GM12878 (cell line): ENCODE results near the gene POU2F3. TPM values are rescaled to one million over a fixed set of nuclear protein-coding genes. Genes with fewer than 3 reads are reported as not detected.

Source experiments
- ATAC-seq: fragments of 200-7000 bp; cut with Tn5 transposase; 3 replicates; pipeline ENCODE4 v1.9.1; 2020; ENCODE audit warnings: mild to moderate bottlenecking, moderate library complexity
- BruUV-seq: library from RNA; stranded (reverse); fragments of 400-500 nt; replicated peaks from 2 replicates; lab custom pipeline; 2021; lab: Mats Ljungman, UMichigan
- CTCF ChIA-PET: fragments of 300-600 bp; sonication (Branson Sonifier 250); formaldehyde crosslinking; extraction: SDS; loops from one replicate; lab custom pipeline; 2021; ENCODE audit warnings: inconsistent platforms; lab: Yijun Ruan, JAX
- POLR2A ChIA-PET: fragments of 350-600 bp; formaldehyde crosslinking; extraction: SDS; loops from one replicate; lab custom pipeline; 2021; ENCODE audit warnings: inconsistent platforms; lab: Charles Lee
- RAD21 ChIA-PET: fragments of 300-600 bp; sonication (Branson Sonifier 250); formaldehyde crosslinking; loops from one replicate; lab custom pipeline; 2023; ENCODE audit warnings: antibody characterized with exemption; ENCODE audit not compliant: unreplicated experiment; lab: Charles Lee
- SMC1A ChIA-PET: fragments of 300-600 bp; sonication (Branson Sonifier 250); formaldehyde crosslinking; loops from one replicate; lab custom pipeline; 2023; ENCODE audit not compliant: unreplicated experiment, uncharacterized antibody; lab: Charles Lee
- DNase-seq: peaks from one replicate; pipeline ENCODE4 v3.0.0-alpha.2; 2011; ENCODE audit warnings: low read depth, low spot score
- FAIRE-seq: peaks from 3 replicates; lab custom pipeline; 2011; peaks lifted over from hg19 to GRCh38; lab: Jason Lieb, UNC
- H2AFZ ChIP-seq: 2 replicates; pipeline ENCODE4 v1.6.0; 2011; ENCODE audit warnings: low read depth, low read length, control low read depth; ENCODE audit not compliant: control insufficient read depth
- H3K27ac ChIP-seq: 2 replicates; pipeline ENCODE4 v1.5.1; 2011; ENCODE audit warnings: control low read depth; ENCODE audit not compliant: control insufficient read depth, insufficient read depth
- H3K27me3 ChIP-seq, 2 experiments: replicated peaks in 1 of 2; 2 replicates each; pipeline versions ENCODE4 v1.6.0 to v1.6.1; 2011; ENCODE audit warnings: low read length in 1 of 2; ENCODE audit not compliant: control insufficient read depth in 2 of 2, insufficient read depth in 2 of 2
- H3K36me3 ChIP-seq, 2 experiments: 2 replicates each; pipeline ENCODE4 v1.5.1; 2011; ENCODE audit warnings: low read length in 1 of 2; ENCODE audit not compliant: control insufficient read depth in 2 of 2, insufficient read depth in 2 of 2
- H3K4me1 ChIP-seq: 2 replicates; pipeline ENCODE4 v1.6.1; 2011; ENCODE audit warnings: mild to moderate bottlenecking, low read length, moderate library complexity, mixed read lengths; ENCODE audit not compliant: control insufficient read depth, insufficient read depth
- H3K4me2 ChIP-seq: 2 replicates; pipeline ENCODE4 v1.6.0; 2011; ENCODE audit warnings: control low read depth; ENCODE audit not compliant: control insufficient read depth, insufficient read depth
- H3K4me3 ChIP-seq: fragments of 200-600 bp; sonication (generic); 2 replicates; pipeline ENCODE4 v1.5.1; 2016
- H3K79me2 ChIP-seq: 2 replicates; pipeline ENCODE4 v1.6.0; 2011; ENCODE audit warnings: low read length; ENCODE audit not compliant: control insufficient read depth, insufficient read depth
- H3K9ac ChIP-seq: 2 replicates; pipeline ENCODE4 v1.8.0; 2011; ENCODE audit warnings: low read length, control low read depth, mixed read lengths; ENCODE audit not compliant: control insufficient read depth, insufficient read depth
- H3K9me3 ChIP-seq: replicated peaks from 3 replicates; pipeline ENCODE4 v1.5.1; 2011; ENCODE audit warnings: mild to moderate bottlenecking, low read length; ENCODE audit not compliant: control insufficient read depth, insufficient read depth
- H4K20me1 ChIP-seq: 2 replicates; pipeline ENCODE4 v1.6.0; 2011; ENCODE audit not compliant: control insufficient read depth, insufficient read depth
- BHLHE40 ChIP-seq, 2 experiments: fragments of 450-650 bp in 1 of 2; IDR thresholded peaks; 2 replicates each; pipeline ENCODE4 v1.6.1; 2011 to 2017; ENCODE audit warnings: low read depth in 2 of 2, borderline replicate concordance in 1 of 2, improper control_type of control experiment in 1 of 2, low read length in 1 of 2, mild to moderate bottlenecking in 1 of 2
- ETV6 ChIP-seq, 2 experiments: fragments of 450-650 bp in 1 of 2; IDR thresholded peaks in 1 of 2; conservative IDR thresholded peaks in 1 of 2; 2 replicates each; pipeline ENCODE4 v1.6.1; 2014; ENCODE audit warnings: antibody characterized with exemption in 1 of 2, borderline replicate concordance in 1 of 2, low read depth in 1 of 2, mild to moderate bottlenecking in 1 of 2, moderate library complexity in 1 of 2
- FOXM1 ChIP-seq: IDR thresholded peaks from 2 replicates; pipeline ENCODE4 v1.6.1; 2012; ENCODE audit warnings: low read depth, mild to moderate bottlenecking, inconsistent platforms, low read length, moderate library complexity
- HCFC1 ChIP-seq: fragments of 150-350 bp; IDR thresholded peaks from 2 replicates; pipeline ENCODE4 v1.6.1; 2014; ENCODE audit warnings: low read length
- KDM1A ChIP-seq: fragments of 200-600 bp; sonication (generic); IDR thresholded peaks from 2 replicates; pipeline ENCODE4 v1.6.1; 2016; ENCODE audit warnings: borderline replicate concordance
- LARP7 ChIP-seq: fragments of 450-650 bp; IDR thresholded peaks from 2 replicates; pipeline ENCODE4 v1.6.1; 2017; ENCODE audit warnings: mild to moderate bottlenecking
- NFXL1 ChIP-seq: fragments of 450-650 bp; IDR thresholded peaks from 2 replicates; pipeline ENCODE4 v1.6.1; 2017; ENCODE audit warnings: antibody characterized with exemption, mild to moderate bottlenecking, borderline replicate concordance
- PAX5 ChIP-seq: IDR thresholded peaks from 2 replicates; pipeline ENCODE4 v1.6.1; 2011; ENCODE audit warnings: low read depth, low read length, borderline replicate concordance
- RFX5 ChIP-seq: IDR thresholded peaks from 2 replicates; pipeline ENCODE4 v1.6.1; 2011; ENCODE audit warnings: low read depth, low read length, improper control_type of control experiment
- STAT1 ChIP-seq: fragments of 450-650 bp; conservative IDR thresholded peaks from 2 replicates; pipeline ENCODE4 v1.6.1; 2014; ENCODE audit warnings: antibody characterized with exemption, mild to moderate bottlenecking
- SUZ12 ChIP-seq: fragments of 200-600 bp; sonication (generic); IDR thresholded peaks from one replicate; pipeline ENCODE4 v1.6.1; 2018; ENCODE audit warnings: antibody characterized with exemption, mild to moderate bottlenecking; ENCODE audit not compliant: unreplicated experiment
- TARDBP ChIP-seq: IDR thresholded peaks from 2 replicates; pipeline ENCODE4 v1.6.1; 2016; ENCODE audit warnings: borderline replicate concordance
- TCF7 ChIP-seq: IDR thresholded peaks from 2 replicates; pipeline ENCODE4 v1.6.1; 2014; ENCODE audit warnings: antibody characterized with exemption, borderline replicate concordance
- ZNF622 ChIP-seq: fragments of 450-650 bp; IDR thresholded peaks from 2 replicates; pipeline ENCODE4 v1.6.1; 2017; ENCODE audit warnings: mild to moderate bottlenecking, inconsistent platforms
- WGBS: methylation state at CpG from one replicate; pipeline ENCODE4 v1.1.6; 2016; ENCODE audit warnings: low lambda C conversion rate; ENCODE audit not compliant: insufficient replicate concordance, insufficient coverage; ENCODE audit errors: missing lambda C conversion rate; 5-methylcytosine and 5-hydroxymethylcytosine counted together
- in situ Hi-C: fragments of 300-500 bp; cut with MboI; formaldehyde crosslinking; loops from 9 replicates; pipeline ENCODE4 v1.14.3; 2018; ENCODE audit warnings: mixed read lengths
- intact Hi-C: fragments of 100-400 bp; cut with micrococcal nuclease; formaldehyde crosslinking; loops from one replicate; pipeline ENCODE4 v1.14.2; 2022; ENCODE audit not compliant: unreplicated experiment
- polyA plus RNA-seq, 11 experiments: library from polyadenylated mRNA; depleted of rRNA in 4 of 11; unstranded in 6 of 11; stranded (reverse) in 5 of 11; fragments of >200 nt; fragmentation: Nextera tagmentation in 4 of 11; fragmentation: Illumina TruSeq in 1 of 11; extraction: Ambion mirVana in 4 of 11; extraction: Trizol in 1 of 11; gene quantifications; 1 replicate in 1 of 11; 2 replicates in 10 of 11; pipeline versions ENCODE4 v1.2.1 to v1.2.3, GENCODE V29; 2011 to 2016; ENCODE audit warnings: inconsistent platforms in 2 of 11, missing spikeins in 2 of 11, low read depth in 1 of 11
- total RNA-seq, 4 experiments: library from RNA; depleted of rRNA in 3 of 4; stranded (reverse); fragments of >200 nt in 3 of 4; fragmentation: Illumina TruSeq in 1 of 4; extraction: Trizol in 1 of 4; gene quantifications; 2 replicates each; pipeline versions ENCODE4 v1.2.1 to v1.2.3, GENCODE V29; 2013 to 2021
- TF ChIP-seq, protein P1 (sequence below): IDR thresholded peaks from 2 replicates; pipeline ENCODE4 v1.6.1; 2011; ENCODE audit warnings: mild to moderate bottlenecking, low read depth, low read length, moderate library complexity; ENCODE audit not compliant: insufficient replicate concordance

The POU2F3 gene
- total and polyA plus RNA-seq, 10 of the 15 experiments (the other 5 are each of a cell fraction or from before 2014, with no cell fraction given) = 0.09 to 4.4 (median 0.33) TPM

- TF ChIP-seq PAX5 (no peak), KDM1A (no peak), STAT1 (no peak), FOXM1 (no peak), ETV6 (conservative IDR thresholded peaks at IDR 0.05 in 1 of 2, IDR thresholded peaks at IDR 0.05 in 1 of 2; ENCODE audit: borderline replicate concordance in 1 of 2, low read depth in 1 of 2) (no peak), NFXL1 (no peak), TARDBP (no peak), ZNF622 (no peak), HCFC1 (no peak), LARP7 (no peak), TCF7 (no peak), RFX5 (no peak), SUZ12 (no peak), BHLHE40 (IDR thresholded peaks at IDR 0.05; ENCODE audit: borderline replicate concordance in 1 of 2, low read depth in 2 of 2, low read length in 1 of 2) (no peak)
- TF ChIP-seq, protein P1, sequence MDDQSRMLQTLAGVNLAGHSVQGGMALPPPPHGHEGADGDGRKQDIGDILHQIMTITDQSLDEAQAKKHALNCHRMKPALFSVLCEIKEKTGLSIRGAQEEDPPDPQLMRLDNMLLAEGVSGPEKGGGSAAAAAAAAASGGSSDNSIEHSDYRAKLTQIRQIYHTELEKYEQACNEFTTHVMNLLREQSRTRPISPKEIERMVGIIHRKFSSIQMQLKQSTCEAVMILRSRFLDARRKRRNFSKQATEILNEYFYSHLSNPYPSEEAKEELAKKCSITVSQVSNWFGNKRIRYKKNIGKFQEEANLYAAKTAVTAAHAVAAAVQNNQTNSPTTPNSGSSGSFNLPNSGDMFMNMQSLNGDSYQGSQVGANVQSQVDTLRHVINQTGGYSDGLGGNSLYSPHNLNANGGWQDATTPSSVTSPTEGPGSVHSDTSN = no peak
- ChIA-PET RAD21 (no interaction called here), CTCF (no interaction called here), POLR2A (no interaction called here), SMC1A (no interaction called here)
- no TSS peak for BruUV-seq
- Histone ChIP-seq H3K4me1 (no peaks in the 10 kb centered on the region), H2AFZ (no peak overlapping the region), H3K27ac (no peak overlapping the region), H3K79me2 (no peaks in the 10 kb centered on the region), H3K4me3 (no peak overlapping the region), H3K9ac (no peak overlapping the region), H3K9me3 (no peaks in the 10 kb centered on the region), H4K20me1 (no peaks in the 10 kb centered on the region), H3K27me3 (peaks cover 0 to 2% of the 10 kb centered on the region in 2 experiments; a peak in 3 of 4 replicates), H3K4me2 (no peak overlapping the region), H3K36me3 (no peaks in the 10 kb centered on the region)
- 0% methylated on average over 1 of the region's 1 CpG for WGBS
- intact Hi-C loops = no loop called here
- FAIRE-seq (no peak), DNase-seq (no peak), ATAC-seq (no peak)
- in situ Hi-C loops = no loop called here
These were observed 39.3 kb upstream of the POU2F3 start for GRCh38 chr11:120200677-120201076.
